Activated T-cell treated with anti-CD3 and anti-CD28 coated beads, Interleukin-2, amount 50 U/mL, for 48 hours (primary cell): Measurements from ENCODE around the gene KCNQ1.

ENCODE experiments used
- DNase-seq, 2 experiments: peaks; one replicate each; pipeline ENCODE4 v3.0.0-alpha.2; 2020

KCNQ1 gene

DNA sequence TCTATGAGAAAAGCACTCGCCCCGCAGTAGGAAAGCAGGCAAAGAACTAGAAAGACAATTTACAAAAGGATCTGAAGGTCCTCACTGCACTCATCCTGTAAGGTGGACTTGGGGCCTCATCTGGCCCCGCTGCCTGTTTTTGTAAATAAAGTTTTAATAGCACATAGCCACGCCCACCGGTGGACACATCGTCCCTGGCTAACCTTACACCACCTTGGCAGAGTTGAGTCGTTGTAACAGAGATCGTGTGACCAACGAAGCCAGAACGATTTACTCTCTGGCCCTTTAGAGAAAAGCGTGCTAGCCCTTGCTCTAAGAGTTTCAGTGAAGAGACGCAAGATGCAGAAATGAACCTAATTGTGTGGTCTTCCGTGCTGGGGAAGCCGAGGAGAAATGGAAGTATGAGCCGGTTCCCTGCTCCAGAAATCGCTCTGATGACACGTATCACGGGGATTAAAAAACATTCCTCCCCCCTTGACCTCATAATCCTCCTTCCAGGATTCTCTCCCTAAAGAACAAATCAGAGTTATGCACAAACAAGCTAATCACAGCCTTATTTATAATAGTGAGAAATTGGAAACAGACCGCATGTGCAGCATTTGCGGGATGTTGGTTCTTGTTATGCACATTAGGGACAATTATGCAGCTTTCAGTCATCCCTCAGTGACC, 360.7 kb downstream of the KCNQ1 start:
- DNase-seq: peak in 1 of 2 experiments; percentile 13

DNA sequence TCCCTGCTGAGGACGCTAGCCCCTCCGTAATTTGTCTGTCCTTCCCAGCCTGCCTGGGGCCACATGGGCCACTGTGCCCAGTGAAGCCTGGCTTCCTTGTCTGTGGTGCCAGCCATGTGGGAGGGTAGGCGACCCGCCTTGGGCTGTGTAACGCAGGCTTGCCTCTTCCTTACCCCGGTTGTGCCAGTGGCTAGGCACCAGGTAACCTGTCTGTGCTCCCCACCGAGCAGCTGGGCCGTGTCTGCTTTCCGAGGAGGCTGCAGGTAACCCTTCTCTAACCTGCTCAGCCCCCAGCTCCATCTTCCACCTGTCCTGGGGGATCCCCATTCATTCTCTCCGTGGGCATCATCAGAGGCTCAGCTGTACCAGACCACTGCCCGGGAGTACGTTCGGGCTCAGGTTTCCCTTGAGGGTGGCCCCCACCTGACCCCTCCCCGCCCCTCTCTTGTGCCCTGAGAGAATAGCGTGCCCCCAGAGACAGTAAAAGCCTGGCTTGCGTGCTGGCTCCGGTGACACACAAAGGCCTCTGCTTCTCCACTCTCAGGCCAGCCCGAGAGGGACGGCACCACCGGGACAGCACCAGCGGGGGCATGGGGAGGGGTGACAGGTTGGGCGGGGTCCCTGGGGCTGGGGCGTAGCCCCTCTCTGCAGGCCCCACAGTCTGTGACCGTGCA, 361.7 kb downstream of the KCNQ1 start:
- no peak for DNase-seq

DNA sequence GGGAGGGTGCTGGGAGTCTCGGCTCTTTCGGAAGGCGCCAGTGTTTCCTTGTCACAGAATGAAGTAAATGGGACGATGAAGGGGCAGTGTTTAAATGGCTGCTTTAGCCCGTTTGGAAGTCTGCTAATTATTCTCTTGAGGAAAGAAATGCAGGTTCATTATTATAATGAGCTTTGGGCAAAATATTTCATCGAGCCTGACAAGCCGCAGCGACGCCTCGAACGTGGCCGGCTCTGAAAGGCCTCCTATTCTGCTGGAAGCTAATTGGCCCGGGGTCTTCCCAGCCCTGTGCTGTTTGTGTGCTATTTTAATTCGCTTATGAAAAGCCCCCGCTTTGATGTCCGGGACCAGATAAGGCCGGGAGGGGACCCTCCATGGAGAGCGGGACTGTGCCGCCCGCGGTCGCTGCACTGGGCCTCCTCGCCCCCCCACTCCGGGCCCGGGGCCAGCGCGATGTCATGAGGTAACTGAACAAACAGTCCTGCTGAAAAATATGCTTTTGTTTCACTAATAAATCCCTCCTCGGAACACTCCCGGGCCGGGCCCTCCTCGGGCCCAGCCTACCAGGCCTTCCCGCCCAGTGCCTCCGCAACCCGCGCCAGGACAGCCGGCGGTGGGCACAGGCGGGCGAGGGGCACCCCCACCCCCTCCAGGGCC, 362.3 kb downstream of the KCNQ1 start:
- DNase-seq: no peak

DNA sequence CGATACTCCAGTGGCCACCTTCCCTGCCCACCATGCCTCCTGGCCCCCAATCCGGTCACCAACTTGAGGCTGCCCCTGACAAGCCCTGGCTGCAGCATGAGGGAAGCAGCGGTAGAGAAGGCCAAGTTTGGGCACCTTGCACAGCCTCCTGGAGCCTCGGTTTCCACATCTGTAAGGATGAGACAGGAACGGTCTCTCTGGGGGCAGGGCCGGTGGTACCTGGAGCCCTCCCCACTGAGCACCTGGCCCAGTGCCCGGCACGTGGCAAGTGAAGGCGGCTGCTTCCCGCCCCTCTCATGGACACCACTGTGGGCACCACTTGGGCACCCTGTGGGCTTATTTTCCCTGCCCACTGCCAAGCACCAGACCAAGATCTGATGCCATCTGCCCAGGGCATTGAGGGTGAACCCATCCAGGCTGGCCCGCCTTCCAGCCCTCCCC, 363.0 kb downstream of the KCNQ1 start:
- no peak for DNase-seq

DNA sequence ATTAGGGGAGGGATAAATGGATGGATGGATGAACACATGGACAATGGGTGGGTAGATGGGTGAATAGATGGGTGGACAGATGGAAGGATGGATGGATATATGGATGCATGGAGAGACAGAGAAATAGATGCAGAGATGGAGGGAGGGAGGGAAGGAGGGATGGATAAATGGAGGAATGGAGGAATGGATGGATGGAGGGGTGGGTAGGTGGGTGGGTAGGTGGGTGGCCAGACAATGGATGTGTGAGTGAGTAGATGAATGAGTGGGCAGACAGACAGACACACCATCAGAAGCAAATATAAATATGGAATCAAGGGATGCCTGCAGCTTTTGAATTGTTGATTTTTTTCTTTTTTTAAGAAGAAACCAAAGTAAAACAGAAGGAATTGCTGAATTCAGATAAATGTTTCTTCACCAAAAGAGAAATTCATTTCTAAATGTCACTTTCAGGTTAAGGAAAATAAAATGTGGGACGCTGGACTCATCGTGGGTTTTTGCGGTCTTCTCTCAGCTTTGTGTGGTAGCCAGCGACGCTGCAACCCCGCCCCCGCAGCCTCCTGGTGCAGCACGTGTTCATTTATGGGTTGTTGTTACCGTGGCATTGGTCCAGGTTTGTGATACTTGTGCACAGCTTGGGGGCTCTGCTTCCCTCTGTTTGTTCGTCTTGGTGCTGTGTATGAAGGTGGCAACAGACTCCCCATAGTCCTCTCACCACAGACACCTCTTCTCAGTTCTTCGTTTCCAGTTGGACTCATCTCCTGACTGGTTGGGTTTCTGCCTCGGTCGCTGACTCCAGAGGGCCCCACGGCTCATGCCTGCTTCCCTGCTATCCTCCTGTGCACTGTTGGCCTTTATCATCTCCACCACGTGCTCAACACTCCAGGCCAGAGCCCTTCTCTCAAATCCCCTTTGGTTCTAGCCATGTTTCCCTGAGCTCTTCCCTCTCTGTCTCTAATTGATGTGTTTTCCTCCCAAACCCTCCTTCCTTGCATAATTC, 364.3 kb downstream of the KCNQ1 start:
- DNase-seq: no peak

DNA sequence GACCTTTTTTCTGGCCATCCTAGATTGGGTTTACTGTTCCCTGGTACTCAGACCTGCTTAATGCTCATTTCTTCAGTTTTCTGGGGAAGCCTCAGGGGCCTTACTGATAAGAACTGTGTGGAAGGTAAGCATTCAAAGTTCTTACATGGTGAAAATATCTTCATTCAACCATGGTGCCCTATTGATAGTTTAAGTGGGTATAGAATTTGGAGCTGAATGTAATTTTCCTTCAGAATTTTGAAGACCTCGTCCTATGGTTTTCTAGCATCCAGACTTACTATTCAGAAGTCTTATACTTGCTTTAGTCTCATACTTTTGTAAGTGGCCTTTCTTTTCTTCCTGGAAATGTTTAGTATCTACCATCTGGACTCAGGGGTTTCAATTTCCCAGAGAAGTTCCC, 365.0 kb downstream of the KCNQ1 start:
- DNase-seq: no peak

DNA sequence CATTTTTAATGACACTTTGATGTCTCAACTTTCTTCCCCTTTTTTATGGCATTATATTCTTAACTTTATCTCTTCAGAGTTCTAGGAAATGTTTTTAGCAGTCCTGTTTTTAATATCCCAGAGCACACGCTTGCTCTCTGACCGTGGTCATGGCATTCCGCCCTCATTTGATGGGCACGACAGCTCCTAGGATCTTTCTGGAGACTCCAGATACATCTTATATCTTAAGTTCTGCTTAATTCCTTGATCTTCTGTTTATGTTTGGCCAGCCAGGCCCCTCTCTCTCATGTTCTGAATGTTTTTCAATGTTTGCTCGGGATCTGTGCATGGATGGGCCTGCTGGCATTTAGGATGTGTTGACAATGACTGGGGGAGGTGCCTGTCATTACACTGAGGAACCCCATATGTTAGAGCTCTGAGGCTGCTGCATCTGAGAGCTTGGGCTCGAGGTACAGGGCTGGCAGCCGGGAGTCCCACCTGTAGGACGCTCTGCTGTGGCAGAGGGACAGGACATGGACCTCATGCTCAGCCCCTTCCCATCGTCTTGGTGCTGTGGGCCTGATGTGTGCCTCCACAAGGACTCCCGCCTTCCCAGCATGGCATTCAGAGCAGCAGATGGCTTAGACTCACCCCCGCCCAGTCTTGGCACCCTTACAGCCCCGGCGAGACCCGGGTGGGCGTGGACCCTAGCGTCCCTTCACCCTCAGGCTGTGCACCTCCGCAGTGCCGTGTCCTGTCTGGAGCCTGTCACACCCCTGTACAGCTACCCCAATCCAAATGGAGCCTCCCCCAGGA, 365.8 kb downstream of the KCNQ1 start:
- no peak for DNase-seq

DNA sequence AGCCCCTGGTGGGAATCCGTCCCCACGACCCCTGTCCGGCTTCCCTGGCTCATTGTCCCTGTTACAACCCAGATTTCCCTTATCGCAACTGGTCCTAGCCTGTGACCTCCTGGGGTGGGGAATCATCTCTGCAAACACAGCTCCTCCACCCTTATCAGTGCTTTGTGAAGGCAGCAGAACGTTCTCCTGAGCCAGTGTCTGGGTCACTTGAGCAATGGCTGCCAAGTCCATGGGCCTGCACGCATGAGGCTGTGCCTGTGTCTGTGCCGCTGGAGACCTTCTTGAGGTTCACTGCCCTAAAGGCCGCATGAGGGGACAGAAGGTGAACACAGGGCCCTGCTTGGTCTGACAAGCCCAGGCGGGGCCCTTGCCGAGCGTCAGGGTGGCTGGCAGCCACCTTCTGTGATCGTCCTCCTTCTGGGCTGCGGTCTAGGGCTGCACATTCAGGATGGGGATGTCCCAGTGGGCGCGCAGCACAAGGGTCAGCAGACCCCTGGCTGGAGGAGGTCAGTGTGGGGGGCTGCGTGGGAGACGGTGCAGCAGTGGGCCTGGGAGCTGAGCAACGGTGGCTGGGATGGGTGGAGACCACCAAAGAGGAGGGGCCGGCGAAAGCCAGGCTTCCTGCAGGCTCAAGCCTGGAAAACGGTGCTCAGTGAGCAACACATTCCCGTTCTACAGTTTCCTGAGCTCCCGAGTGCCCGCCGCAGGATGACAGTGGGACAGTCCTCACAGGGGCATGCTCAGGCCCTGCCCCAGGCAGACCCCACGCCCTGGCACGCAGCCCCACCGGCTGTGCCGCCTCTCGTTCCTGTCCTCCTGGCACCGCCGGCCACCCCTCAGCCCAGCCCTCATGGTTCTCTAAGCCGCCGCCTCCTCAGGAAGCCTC, 366.6 kb downstream of the KCNQ1 start:
- DNase-seq: no peak

DNA sequence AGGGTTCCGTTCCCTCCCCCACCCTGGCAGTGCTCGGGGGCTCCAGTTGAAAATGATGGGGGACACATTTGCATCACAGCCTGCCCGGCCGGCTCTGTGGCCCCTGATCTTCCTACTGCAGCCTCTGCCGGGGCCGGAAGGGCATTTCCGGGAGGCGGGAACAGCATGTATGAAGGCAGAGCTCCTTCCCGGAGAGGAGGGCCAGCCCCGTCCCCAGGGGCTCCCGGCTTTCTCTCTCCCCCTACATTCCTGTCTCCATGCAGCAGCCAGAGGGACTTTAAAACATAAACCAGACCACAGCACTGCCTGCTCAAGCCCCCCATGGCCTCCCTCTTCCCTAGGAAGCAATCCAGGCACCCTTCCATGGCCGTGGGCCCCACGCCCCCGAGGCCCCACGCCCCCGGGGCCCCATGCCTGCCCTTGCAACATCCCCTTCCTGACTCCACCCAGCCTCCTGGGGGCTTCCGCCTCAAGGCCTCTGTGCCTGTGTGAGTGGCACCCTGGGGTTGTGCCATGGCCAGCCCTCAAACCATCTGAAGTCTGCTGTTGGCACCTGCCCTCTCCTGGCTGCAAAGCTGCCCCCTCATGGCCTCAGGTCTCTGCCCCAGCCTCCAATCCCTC, 367.7 kb downstream of the KCNQ1 start:
- DNase-seq: no peak

DNA sequence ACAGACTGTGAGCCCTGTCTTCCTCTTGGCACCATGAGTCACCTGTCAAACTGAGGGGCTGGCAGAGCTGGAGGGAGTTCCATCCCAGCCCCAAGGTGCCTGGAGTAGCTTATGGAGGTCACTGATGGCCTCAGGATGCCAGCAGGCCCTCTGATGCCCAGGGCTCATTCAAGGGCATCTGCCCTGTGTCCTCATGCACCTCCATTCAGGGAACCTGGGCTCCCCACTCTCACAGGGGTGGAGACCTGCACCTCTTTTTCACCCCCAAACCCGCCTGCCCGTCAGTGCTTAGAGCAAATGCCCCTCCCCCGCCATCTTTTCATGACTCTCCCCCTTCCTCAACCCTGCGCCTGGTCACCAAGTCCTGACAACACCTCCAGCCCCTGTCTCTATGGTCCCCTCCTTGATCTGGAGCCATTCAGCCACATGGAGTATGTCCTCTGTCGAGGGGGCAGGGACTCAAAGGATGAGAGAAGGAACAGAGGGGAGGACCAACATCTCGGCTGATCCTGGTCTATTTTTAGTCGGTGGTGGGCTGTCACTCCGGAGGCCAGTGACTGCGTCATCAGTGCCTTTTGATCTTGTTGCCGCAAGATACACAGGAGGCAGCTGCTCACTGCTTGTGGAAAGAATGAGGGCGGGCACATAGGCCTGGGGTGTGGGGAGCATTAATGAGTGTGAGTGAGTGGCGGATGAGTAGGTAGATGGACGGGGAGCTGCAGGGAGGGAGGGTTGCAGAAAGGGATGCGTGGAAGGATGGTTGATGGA, 368.5 kb downstream of the KCNQ1 start:
- peak in 1 of 2 experiments; percentile 46 for DNase-seq

DNA sequence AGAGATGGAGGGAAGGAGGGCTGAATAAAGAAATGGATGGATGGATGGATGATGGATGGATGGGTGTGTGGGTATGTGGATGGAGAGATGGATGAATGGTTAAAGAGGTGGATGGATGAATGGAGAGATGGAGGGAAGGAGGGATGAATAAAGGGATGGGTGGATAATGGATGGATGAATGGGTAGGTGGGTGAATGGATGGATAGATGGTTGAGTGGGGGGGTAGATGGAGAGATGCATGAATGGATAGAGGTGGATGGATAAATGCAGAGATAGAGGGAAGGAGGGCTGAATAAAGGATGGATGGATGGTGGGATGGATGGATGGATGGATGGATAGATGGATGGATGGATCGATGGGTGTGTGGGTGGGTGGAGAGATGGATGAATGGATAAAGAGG, 369.2 kb downstream of the KCNQ1 start:
- DNase-seq: no peak

DNA sequence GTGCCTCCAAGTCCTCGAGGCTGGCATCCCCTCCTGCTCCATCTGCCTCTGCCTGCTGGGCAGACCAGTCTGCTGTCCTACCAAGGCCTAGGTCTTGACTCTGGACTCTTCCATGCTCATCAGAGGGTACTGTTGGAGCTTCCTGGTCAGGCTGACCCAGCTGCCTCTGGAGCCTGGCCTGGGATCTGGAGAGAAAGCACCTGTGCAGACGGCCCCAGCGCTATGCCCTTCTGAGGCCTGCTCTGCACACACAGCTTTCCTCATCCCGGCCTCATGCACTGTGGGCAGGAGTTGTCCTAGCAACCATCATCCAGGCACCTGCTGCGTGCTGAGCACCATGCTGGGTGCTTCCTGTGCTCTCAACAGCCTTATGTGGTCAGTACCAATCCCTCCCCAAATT, 369.9 kb downstream of the KCNQ1 start:
- DNase-seq: no peak

DNA sequence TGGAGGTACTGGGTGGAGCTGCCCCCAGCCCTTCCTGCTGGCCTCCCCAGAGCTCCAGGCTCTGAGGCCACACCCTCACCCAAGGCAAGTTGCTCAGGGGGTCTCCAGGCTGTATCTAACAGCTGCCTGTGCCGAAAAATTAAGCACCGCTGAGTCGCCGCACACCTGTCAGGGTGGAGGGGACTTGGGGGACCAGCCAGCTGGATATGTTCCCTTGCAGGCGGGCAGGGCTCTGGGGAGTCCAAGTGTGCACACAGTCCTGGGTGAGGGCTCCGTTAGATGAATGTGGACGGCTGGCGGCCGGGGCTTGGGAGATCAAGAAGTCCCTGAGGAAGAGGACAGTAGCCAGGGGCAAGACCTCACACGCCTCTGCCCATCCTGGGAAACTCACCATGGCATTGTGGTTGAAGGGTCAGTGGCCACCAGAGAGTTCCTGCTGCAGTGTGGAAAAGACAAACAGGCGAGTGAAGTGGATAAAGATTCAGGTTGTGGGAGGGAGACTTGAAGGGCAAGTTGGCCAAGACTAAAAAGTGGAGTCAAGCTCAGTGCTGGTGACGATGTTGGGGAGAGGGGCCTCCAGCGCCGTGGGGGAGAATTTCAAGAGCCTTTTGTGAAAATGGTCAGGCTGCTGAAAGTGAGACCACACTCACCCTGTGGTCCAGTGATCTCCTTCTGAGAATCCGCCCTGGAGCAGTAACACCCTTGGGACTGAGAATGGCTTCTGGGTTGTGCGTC, 371.1 kb downstream of the KCNQ1 start:
- no peak for DNase-seq

DNA sequence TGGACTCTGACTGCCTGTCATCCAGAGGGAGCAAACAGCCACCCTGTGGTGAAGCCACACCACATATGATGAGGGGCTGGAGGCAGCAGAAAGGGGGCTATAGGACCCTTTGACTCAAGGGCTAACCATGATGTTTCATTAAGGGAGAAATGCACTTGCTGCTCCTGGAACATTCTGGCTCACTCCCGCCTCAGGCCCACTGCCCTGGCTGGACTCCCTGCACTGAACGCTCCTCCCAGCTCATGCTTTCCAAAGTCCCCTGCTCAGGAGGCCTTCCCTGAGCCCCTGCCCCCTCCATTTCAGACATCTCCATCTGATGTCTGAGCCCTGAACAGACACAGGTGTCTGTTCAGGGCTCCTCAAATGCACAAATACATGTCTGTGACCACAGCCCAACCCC, 371.7 kb downstream of the KCNQ1 start:
- no peak for DNase-seq

DNA sequence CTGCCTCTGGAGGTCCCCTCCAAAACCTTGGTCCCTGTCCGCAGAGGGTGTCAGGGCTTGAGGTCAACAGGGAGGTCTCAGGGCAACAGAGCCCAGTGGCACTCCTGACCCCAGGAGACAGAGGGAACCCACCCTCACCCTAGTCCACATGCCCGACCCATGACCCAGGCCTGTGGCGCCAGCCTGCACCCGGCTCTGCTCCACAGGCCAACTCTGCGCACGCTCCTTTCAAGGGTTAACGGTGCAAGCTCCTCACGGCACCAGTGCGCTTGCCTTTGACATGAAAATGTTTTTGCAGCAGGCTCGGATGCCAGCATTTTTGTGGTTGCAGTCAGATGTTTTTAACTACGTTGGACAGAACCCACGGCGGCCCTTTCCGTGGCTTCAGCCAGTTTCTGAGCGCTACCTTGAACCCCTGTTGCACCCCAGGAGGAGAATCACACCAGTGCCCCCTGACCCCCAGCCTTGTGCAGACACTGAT, 372.2 kb downstream of the KCNQ1 start:
- no peak for DNase-seq

DNA sequence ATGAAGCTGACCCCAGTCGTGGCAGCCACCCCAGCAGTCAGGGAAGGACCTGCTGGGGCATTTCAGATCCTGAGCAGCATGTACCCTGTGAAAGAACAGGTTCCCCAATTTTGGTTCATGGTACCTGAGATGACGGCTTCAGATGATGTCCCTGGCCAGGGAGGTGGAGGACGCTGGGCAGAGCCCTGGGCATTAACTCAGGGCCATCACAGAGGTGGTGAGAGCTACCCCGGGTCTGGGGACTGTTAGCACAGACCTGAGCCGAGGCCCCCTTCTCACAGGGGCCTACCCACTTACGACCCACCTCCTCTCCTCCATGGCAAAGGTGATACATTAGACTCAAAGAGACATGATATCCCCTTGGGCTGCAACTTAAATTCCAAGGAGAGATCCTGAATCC, 372.6 kb downstream of the KCNQ1 start:
- DNase-seq: no peak

DNA sequence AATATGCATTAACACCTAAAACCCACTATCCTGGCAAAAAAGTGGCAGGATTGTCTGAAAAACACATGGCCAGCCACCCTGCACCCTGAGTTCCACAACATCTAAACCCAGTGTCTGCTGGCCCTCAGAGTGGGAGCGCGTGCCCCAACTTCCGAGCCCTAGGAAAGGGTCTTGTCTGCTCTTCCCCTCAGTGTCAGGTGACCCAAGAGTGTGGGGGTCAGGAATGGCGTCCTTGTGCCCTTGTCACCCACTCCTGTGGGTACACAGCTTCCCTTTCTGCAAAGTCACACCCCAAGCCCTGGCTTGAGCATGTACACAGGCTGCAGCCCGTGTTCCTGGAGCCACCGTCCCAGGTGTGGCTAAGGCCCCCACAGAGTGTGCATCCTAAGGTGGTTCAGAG, 373.2 kb downstream of the KCNQ1 start:
- DNase-seq: no peak

DNA sequence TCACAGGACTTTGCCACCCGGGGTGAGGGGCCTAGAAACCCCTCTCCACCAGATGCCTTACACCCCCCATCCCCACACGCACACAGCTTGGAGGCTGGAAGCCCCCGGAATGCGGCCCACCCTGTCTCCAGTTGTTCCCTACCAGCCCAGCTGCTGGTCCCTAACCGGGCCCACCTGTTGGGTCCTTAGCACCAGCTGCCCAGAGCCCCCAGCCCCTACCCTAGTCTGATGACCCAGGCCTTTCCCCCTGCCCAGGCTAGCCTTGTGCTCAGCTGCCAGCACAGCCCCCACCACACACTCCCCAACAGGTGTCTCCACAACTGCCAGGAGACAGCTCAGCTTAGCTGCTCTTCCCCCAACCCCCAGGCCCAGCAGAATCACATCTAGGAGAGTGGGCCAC, 373.7 kb downstream of the KCNQ1 start:
- no peak for DNase-seq

DNA sequence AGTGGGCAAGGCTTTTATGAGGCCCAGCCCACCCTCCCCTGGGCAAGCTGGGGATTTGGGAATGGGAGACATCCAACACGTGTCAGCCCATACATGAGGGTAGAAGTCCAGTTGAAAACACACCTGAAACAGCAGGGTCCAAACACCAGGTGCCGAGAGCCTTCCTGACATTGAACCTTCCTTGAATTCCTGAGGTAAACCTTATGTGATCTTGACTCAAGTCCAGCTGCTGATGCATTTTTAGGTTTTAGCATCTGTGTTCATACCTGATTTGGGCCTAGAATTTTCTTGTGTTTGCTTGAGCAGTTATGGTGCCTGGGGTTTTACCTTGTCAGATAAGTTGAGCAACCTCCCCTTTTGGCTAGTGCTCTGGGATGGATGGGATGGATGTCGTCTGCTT, 374.5 kb downstream of the KCNQ1 start:
- DNase-seq: no peak
